HG03064 (cell line): ENCODE data around the gene RALGAPA2.

ENCODE experiments used
- ATAC-seq: cut with Tn5 transposase; IDR thresholded peaks from one replicate; pipeline ENCODE4 v1.9.1; 2021; ENCODE audit warnings: low read depth; ENCODE audit not compliant: unreplicated experiment

RALGAPA2 gene

DNA sequence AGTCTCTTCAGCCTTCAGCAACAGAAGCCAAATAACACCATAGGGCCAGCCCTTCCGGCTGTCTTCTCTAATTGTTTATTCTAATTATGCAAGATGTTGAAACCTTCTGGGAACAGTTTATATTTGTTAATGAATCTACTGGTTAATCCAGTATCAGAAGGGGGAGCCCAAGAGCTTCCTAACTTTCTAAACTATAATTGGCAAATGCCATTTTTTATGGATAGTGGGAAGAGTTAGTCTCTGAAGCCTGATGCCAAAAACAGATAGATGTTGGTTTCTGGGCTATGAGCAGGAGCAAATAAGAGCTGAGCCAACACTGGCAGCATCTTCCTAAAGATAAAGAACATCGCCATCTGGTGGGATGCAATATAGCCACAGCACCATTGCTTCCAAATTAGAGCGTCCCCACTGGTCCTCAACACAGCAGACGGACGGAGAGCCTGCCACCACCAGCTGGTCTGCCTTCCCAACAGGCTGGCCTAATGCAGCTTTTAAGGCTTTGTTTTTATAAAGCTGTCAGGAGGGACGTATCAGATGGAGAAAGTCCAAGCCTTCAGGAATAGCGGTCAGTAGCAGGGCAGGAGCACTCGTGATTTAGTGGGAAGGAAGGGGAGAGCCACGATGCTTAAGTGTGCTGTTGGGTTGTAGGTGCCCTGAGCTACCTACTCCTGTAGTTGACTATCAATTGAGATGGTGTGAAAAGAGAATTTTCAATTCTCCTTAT lies 118.8 kb downstream of the RALGAPA2 start:
- ATAC-seq, result no peak

DNA sequence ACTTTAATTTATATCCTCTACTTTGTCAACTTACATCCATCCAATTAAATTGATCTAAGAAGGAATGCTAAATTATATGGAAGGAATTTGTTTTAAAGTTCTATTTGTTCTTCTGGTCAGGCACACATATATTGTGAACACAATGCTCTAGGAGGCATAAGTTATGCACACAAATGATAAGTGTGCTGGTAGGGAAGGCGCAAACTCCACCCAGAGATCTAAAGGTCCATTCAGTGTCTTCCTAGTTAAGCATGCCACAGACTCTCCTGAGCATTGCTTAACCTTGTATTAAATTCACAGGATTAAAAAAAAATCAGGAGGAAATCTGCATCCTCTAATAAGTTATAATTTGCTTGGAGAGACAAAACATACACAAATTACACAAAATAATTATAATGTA lies 127.3 kb downstream of the RALGAPA2 start:
- no peak for ATAC-seq

DNA sequence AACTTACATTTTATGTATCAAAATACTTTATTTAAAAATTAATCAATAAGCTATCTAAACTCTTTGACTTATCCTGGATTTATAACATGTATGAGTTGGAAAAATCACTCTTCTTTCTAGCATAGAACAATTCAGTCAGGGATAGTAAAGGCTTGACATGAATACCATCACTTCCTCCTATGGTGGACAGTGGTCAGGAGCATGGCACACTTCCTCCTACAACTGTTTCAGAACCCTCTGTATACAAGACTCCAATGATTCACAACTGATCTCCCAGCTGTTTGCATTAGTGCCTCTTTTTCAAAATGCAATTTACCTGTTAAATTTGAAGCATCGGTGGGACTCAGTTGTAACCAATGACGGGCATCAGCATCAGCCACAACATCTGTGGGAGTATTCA lies 129.7 kb downstream of the RALGAPA2 start:
- ATAC-seq, result no peak

DNA sequence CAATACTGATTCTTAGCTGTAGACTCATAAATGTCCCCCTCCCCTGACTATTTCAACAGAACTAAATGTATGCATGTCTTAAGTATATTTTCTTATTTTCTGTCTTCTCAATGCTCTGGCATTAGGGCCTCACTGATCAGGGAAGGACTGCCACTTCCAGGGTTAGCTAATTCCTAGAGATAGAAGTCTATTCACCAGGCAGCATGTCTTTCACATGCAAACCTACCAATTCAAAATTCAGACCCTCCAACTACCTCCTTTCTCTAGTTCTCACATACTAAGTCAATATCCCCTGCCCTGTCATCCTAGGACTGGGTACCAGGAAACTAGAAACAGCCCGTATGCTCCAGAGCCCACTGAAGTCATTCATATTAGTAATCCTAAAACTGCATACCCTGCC lies 132.3 kb downstream of the RALGAPA2 start:
- no peak for ATAC-seq

DNA sequence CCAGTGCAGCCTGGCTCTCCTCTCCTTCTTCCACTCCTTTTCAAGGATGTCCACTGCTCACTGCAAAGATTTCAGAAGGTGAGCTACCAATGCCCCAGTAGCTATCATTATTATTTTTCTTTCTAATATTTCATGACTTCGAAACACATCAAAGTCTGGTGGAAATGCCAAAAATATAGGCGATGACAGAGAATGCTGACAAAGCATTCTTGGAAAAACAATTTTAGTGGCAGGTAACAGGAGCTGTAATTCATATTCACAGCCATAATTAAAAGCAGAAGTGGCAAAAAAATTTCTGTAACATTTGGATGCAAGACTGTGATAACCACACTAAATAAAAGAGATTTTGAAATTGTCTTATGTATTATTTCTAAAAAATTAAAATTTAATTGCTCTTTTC lies 133.6 kb downstream of the RALGAPA2 start:
- ATAC-seq, result no peak

DNA sequence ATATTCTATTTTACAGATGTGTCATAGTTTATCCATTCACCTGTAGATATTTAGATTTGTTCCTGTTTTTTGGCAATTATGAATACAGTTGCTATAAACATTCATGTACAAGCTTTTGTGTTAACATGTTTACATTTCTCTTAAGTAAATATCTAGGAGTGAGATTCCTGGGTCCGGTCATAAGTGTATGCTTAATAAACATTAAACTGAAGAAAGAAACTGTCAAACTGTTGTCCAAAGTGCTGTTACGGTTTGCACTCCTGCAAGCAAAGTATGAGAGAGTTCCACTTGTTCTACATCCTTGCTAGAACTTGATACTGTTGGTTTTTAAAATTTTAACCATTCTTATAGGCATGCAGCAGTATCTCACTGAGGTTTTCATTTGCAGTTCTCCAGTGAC lies 138.6 kb downstream of the RALGAPA2 start:
- no peak for ATAC-seq

DNA sequence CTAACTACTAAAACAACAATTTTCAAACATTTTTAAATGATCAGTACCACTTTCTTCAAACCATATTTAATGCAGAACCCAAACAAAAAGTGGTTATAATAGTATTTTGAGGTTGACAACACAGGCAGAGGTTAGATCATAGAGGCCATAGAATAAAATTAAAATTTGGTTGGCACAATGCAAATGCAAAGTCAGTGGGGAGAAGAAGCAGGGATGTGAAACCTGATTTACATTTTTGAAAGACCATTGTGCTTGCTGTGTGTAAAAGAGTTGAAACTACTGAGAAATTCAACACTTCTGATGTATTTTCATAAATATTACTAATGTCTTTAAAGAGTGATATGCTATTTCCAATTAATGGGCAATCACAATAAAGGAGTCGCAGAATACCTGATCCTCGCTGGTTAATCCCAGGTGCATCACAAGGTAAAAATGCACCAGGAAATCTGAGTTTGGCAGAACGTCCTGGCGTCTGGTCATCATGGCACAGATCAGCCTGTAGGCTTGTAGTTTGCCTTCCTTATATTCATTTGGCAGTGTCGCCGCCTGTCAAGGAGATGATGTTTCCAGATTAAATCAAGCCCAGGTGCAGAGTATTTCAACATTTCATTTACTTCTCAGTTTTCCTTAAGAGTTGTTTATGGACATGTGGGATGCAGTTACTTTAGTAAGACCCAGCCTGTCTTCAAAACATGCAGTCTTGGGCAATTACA lies 141.2 kb downstream of the RALGAPA2 start:
- no peak for ATAC-seq

DNA sequence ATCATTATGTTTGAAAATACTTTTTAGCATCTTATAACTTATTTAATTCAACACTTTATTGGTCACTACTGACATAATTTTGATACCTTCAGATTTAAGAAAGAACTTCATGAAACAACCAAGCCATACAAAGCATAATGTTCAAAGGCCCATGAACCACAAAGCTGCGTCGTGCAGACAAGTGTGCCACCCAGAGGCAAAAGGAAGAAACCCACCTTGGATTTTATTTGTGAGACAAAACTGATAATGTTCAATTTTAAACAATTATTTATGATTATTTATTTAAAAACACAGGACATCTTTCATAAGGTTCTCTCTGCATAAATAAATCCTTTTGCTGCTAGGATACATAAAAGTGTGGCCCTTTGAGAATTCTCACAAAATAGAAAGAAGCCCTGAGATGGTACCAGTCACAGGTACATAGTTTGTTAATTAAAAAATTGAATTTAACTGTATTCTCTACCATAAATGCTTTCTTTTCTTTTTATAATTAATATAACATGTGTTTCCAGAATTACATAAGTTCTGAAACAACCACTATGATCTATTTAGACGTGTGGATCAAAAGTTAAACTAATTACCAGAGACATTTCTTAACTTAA lies 143.7 kb downstream of the RALGAPA2 start:
- ATAC-seq, result no peak

DNA sequence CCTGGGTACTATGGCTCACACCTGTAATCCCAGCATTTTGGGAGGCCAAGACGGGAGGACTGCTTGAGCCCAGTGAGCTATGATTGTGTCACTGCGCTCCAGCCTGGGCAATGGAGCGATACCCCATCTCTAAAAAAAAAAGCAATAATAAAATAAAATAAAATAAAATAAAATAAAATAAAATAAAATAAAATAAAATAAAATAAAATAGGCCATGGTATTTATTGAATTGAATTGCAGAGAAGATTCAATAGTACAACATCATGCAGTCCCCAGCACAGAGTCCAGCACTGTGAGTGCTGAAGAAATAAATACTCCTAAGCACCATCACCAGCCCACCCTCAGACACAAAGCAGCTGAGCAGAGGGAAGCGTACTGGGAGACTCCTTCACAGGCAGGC lies 144.7 kb downstream of the RALGAPA2 start:
- no peak for ATAC-seq

DNA sequence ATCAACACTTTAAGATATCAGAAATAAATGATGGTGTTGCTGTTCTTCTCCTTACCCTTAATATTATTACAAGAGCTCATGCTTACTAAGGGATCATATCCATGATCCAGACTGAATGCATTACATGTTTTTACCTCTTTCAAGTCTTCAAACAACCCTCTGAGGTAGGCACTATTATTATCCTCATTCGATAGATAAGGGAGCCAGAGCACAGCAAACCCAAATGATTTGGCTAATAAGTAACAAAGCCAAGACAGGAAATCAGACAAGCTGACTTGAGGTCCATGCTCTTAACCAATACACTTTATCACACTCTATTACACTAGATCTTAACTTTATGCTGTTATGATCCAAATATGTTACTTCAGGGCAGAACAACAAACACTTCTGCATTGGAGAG lies 145.9 kb downstream of the RALGAPA2 start:
- no peak for ATAC-seq

DNA sequence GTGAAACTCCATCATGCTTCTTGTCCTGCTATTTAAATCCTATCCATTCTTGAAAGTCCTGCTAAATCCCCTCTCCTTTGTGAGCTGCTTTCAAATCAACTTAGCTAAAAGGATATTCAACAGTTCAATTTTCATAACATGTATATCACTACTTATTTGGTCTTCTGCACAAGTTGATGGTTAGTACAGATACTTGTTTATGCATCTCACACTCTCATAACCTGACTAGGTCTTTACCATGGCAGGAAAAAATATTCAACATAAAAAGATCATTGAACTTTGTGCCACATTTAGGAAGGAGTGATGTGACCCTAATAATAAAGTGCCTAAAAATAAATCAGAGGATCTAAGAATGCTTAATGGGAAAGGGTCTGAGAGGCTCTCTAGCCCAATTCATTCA lies 148.2 kb downstream of the RALGAPA2 start:
- ATAC-seq, result no peak

DNA sequence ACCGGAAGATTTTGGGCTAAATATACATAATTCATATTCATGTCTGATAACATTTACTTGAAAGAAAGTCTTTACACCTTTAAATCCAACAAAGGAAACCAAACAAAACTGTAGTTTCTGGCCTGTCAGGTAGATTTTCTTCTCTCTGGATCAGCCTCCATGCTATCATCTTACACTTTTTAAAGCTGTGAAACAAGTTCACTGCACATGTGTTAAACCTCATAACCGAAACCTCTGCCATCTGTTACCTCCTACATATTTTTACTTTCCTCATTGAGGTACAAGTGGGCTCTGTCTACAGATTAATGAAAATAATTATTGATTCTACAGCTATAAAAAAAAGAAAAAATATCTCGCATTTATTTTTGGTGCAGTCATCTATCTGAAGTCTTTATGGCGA lies 149.9 kb downstream of the RALGAPA2 start:
- no peak for ATAC-seq

DNA sequence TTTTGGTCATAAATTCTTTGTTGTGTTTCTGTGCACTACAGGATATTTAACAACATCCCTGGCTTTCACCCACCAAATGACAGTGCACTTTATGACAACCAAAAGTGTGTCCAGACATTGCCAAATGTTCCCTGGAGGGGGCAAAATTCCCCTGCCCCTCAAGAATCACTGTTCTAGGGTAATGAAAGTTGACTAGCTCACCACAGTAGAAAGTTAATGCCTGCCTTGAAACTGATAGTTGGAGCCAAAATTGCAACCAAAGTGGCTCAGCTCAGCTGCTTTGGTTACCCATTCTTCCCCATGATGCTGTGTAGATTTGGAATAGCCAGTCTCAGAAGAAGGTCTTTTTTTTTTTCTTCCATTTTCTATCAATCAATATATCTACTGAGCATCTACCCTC lies 150.6 kb downstream of the RALGAPA2 start:
- no peak for ATAC-seq

DNA sequence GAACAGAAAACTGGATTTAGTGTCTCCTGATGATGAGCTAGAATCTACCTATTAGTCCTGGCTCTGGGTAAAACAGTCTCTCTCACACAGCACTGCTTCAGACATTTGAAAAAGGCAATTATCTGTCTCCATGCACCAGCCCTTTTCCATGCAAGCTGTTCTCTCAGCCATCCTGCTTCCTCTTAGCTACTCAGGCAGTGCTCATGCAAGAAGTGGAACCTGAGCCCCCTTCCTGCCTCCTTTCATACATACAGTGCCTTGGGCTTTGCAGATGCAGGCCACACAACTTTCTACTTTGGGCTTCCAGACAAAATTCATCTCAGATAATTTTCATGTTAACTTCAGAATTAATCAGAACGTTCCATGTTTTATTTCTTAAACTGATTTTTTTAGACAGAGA lies 151.3 kb downstream of the RALGAPA2 start:
- ATAC-seq, result no peak

DNA sequence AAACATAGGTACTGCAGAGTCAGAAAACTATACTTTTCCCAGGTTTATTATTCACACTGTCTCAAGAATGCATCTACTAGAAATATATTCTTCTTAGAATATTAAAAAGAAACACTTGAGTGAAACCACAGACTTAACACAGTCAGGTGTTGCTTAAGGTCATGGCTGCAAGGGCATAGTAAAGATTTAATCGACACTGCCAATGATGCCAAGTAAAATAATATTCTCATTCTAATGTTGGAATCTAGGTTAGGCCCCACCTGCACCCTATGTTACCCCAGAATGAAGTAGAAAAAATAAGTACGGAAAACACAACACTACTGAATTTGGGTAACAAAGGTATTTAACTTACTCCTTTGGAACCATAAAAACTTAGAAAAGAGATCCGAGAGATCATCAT lies 155.0 kb downstream of the RALGAPA2 start:
- ATAC-seq, result no peak

DNA sequence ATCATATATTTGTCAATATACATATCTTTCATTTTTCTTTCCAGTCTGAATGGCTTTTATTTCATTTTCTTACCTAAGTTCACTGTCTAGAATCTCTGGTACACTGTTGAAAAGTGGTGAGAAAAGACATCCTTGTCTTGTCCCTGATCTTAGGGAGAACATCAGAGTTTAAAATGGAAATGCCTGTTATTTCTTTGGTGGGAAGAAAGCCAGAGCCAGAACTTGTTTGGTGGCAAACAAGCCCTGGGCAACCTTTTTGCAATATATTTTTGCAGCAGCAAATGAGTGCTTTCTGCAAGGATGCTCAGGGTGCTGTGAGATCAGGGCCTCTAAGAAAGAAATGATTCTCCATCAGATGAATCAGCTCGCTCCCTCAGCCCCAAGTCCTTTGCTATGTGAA lies 156.6 kb downstream of the RALGAPA2 start:
- ATAC-seq, result no peak

DNA sequence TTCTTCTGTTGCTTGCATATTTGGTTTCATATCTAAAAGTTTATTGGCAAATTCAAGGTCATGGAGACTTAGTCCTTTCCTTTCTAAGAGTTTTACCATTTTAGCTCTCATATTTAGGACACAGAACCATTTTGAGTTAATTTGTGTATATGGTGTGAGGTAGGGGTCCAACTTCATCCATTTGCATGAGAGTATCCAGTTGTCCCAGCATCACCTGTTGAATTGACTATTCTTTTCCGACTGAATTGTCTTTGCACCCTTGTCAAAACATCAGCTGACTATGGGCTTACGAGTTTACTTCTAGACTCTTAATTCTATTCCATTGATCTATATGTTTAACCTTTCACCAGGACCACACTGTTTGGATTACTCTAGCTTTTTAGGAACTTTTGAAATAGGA lies 157.5 kb downstream of the RALGAPA2 start:
- ATAC-seq, result no peak

DNA sequence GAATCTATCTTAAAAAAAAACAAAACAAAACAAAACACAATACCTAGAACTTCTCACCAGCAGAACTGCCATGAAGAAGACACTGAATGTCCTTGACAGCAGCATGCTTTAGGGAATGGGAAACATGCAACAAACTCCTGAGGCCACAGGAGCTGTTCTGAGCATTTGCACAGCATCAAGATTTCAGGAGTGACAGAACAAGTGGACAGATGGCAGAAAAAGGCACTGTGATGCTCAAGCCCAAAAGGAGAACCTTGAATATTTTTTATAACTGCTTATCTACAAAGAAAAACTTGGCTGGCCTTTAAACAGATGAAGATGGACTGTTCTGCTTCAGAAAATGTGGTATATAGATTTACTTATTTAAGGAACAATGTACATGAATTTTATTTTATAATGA lies 158.9 kb downstream of the RALGAPA2 start:
- ATAC-seq, result no peak

DNA sequence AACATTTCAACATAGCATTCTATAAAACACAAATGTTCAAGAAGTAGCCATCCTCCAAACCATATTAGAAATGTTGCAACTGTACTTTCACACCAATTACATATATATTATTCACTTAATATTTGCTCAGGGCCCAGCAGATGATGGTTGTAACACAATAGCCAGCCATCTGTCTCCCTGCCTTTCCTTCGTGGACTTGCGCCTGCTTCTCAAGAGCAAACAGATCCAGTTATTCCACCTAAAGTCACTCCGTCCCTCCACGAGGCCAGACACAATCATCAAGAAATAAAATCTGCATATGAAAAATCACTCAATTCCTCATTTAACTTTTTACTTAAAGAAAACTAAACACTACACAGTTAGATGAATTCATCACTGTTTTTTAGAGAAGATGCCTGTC lies 160.4 kb downstream of the RALGAPA2 start:
- ATAC-seq, result no peak

DNA sequence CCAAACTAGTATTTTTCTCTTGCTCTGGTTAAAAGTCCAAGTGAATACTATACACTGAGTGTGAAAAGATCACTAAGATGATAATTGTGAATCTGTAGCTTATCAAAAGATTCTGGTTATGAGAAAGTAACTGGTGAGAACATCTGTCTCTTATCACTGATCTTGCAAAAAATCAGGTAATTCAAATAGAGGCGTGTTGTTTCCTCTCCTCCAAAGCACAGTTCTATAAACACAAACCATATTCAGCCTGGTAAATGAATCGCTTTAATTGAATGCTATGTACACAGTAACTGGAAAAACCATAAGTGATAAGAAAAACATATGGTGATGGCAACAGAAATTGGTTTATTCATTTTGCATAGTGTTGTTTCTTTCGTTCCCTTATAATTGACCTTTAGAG lies 161.0 kb downstream of the RALGAPA2 start:
- no peak for ATAC-seq

DNA sequence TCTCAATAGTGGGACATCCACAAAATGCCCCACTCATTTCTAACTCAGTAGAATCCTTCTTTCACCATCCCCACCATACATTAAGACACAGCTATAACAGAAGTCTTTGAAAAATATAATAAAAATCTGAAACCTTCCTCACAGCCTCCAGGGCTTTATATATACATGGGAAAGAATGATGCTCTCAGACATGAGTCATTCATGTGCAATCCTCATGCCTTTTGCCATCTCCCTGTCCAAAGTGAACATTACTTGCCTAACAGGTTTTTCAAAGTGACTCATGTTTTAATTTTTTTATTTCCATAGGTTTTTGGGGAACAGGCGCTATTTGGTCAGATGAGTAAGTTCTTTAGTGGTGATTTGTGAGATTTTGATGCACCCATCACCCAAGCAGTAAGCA lies 162.7 kb downstream of the RALGAPA2 start:
- no peak for ATAC-seq

DNA sequence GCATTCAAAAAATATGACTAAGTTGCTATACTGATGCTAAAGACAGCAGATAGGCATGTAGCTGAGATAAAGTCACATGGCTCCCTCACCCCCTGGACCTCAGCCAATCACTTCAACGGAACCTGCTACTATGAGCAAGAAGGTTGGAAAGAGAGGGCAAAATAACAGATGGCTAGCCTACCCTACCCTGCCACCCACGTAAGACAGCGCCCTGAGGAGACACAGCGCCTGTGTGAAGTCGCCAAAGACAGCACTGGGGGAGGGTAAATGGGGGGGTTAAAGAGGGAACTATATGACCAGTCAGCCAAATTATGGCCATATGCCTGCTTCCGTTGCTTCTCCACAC lies 163.2 kb downstream of the RALGAPA2 start:
- no peak for ATAC-seq
